Head of caudate nucleus (tissue), 42 donors: ENCODE results near the gene CNTN6.

Experiments
- DNase-seq, 42 donors: peaks; one replicate each; pipeline versions ENCODE4 v3.0.0 to v3.0.0-alpha.2; 2020 to 2021; ENCODE audit warnings: mixed read lengths in 7 of 42
- intact Hi-C: fragments of 100-400 bp; cut with DNase I; formaldehyde crosslinking; loops from one replicate; pipeline ENCODE4 v1.15.0; 2022

Gene CNTN6

DNA sequence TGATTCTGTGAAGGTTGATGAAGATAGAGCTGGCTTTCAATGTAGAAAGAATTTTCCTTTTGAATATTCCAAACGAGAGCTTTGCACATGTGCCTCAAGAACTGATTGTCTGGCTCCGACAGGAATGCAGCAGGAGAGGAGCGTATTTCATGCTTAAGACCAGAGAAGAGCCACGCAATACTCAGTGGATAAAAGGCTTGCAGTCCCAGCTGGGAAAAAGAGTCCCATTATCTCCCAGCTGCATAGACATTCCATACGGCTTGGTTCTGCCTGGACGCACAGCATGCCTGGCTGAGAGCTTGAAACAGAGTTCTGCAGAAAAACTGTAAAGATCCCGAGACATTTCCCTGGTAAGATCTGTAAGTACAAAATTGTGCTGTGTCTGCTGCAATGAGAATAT lies at the start of gene CNTN6:
TSS of gene CNTN6 (plus strand) at position 254 of the 400 bp plus-strand sequence. CDS start 54,985 bp downstream, outside the sequence.
- peak in 11 of 42 donors; percentile 3 to 39 (median 13) for DNase-seq
- intact Hi-C loops, result no loop called here

DNA sequence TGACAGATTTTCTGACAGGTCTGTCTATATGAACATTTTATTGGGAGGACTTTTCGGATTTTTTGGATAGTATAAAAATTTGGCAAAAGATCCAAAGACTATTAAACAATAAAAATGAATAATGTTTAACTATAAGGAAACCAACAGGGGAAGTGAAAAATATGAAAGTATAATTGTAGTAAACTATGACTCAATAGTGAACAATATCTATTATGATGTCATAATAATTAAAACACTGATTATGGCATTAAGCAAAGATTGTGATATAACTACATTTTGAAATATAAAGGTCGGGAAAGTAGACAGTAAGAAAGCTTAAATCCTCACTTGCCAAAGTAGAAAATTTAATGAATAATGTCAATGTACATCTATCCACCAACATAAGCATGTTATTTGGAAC lies 44.3 kb upstream of the CNTN6 start:
- intact Hi-C loops, result no loop called here
- DNase-seq, result no peak

DNA sequence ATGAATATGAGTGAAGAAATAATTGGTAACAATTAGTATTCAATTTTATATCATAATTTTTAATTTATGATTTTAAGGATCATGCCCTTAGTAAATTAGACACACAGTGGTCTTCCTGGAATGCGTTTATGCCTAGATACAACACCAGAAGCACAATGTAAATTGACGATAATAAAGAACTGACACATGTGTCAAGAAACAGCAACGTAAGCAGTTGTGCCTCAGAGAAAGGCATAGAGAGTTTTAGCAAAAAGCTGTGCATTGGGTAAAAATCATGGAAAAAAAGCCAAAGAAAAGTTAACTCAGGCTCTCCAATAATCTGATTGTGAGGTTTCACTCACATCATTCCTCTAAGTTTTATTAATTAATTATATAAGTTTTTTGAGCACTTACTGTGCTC lies 37.0 kb upstream of the CNTN6 start:
- intact Hi-C loops, result no loop called here
- no peak for DNase-seq

DNA sequence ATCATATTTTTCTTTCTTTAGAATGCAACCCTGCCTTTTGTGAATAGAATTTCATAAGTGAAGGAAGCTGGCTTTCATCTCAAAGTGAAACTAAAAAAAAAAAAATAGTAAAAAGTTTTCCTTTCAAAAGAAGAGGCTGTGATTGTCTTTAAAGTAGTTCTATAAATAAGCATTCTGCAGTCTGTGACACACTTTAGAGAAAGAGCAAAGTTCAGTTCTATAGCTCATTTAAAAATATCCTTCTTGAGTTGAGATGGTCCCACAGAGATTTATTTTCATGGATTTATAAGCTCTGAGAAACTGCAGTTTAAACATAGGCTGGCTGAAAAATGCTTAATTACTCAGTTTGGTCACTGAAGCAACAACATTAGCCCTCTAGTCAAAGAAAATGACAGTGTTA lies 36.1 kb upstream of the CNTN6 start:
- intact Hi-C loops, result no loop called here
- no peak for DNase-seq

DNA sequence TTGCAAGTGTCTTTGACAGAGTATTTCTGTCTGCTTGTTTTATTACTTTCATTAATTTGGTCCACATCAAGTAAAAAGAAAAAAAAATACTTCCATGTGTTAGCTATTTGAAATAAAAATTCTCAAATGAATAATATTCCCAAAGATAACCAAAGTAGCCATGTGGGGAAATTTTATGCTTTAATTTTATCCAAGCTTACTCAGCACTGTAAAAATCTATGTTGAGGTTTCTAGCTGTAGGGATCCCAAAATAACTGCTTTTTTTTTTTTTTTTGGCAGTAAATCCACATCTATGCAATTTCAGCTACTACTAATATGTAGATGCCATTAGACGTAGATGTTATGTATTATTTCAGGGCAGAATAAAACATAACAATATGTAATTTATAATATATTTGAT lies 35.4 kb upstream of the CNTN6 start:
- no peak for DNase-seq
- intact Hi-C loops, result no loop called here

DNA sequence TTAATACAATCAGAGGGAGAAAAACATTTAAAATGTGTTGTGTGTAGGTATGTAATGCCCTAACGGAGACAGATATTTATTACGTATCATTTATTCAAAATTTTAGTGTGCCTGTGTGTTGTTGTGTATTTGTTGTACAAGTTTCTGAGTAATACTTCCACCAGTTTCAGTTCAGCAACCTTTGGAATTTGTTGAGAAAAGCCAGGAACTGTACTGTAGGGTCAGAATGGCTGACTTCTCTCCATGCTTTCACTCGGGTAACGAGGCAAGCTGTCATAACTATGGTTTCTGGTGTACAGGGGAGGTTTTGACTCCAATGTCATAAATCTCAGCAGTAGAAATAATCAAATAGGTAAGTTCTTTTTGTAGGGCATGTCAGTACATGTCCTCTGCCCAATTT lies 23.8 kb upstream of the CNTN6 start:
- intact Hi-C loops, result no loop called here
- no peak for DNase-seq

DNA sequence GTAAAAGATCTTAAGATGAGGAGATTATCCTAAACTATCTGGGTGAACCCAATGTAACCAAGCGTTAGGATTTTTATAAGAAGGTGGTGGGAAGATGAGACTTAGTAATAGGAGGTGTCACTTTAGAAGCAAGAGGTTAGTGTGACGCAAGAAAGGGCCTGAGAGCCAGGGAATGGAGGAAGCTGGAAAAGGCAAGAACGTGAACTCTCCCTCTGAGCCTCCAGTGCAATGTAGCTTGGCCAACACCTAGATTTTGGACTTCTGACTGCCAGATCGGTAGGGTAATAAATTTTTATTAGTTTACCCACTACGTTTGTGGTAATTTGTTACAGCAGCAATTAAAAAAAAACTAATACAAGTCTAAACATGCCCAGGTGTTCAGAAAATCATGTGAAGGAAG lies 20.8 kb upstream of the CNTN6 start:
- intact Hi-C loops, result no loop called here

DNA sequence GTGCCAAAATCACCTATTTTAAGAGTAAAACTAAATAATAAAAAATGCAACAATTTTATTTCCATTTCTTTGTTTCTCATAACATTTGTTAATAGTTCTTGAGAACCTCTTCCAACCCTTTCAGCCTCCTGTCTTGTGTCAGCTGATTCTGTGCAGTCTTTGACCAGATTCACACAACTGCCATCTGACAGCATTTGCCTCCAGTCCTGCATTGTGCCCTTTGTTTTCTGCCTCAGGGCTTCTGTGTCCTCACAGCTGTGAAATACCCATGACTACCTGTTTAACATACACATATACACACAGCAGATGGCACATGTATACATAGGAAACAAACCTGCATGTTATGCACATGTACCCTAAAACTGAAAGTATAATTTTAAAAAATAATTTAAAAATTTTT lies 13.2 kb upstream of the CNTN6 start:
- DNase-seq, result peak in 2 of 42 donors; percentile 13
- intact Hi-C loops, result no loop called here

More for the DNA sequence above, 20.8 kb upstream of the CNTN6 start:
- no peak for DNase-seq

DNA sequence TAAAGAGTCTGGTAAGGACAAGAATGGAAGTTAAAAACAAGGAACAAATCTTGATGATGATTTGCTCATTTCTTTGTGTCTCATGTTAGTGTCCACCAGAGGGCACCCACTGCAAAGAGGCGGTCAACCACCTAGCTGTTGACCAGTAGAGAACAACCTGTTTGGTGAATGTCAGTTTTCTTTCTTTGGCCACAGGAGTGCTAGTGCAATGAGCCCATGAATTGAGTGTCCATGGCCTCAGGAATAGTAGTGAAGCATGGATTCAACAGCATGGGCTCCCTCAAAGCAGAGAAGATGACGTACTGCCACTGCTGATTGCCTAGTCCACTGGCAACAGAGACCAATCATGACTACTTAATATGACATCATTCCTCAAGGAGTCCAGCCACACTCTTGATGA lies 10.7 kb upstream of the CNTN6 start:
- peak in 37 of 42 donors; percentile 5 to 74 (median 39) for DNase-seq
- intact Hi-C loops, result no loop called here

DNA sequence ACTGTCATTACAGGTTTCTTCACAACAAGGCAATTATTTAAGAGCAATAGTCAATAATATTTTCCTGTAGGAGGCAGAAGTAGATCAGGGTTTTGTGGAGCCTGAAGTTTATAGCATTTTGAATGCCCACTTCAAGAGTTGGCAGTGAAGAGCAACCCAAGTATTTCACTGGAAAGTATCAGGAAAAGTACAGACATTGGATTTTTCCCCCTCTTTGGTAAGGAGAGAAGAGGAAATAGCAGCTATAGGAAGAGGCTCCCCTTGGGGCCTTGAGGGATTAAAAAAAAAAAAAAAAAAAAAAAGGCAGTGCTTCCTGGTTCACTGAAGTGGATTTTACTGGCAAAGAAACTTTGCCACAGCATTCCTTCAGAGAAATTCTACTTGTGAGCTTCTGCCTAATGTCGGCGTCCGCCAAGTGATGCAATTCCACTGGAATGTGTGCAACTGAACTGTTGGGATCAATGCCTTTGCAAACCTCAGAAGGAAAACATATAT lies 5.7 kb upstream of the CNTN6 start:
- intact Hi-C loops, result no loop called here

DNA sequence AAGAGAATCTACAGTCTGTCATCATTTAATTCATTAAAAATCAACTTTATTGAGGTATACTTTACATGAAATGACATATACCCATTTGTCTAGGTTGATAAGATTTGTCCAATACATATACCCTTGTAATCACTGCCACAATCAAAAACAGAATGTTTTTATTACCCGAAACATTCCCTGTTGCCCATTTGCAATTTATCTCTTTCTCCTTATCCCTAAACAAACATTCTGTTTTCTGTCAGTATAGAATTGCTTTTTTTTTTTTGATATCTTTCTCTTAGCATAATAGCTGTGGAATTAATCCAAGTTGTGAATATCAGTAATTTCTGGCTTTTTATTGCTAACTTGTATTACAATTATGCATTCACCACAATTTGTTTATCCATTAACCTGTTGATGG lies 4.3 kb upstream of the CNTN6 start:
- intact Hi-C loops, result no loop called here

More for the DNA sequence above, 5.7 kb upstream of the CNTN6 start:
- no peak for DNase-seq

DNA sequence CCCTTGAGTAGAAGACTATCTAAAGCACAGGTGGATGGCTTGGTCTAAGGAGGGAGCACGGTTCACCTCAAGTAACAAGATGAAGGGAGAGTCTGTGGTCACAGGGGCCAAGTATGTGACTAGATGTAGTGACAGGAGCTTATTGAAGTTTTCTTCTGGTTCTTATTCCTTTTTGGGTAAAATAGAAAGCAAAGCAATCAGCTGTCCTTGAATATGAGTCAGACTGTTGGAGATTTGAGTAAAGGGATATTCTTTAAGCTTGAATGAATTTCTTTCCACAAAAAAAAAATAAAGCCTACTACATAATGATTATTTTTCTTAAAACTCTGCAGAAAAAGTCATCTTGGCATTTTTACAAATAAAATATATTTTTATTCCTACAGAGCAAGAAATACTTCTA lies 1.5 kb upstream of the CNTN6 start:
- DNase-seq, result no peak
- intact Hi-C loops, result no loop called here

More for the DNA sequence above, 4.3 kb upstream of the CNTN6 start:
- no peak for DNase-seq

DNA sequence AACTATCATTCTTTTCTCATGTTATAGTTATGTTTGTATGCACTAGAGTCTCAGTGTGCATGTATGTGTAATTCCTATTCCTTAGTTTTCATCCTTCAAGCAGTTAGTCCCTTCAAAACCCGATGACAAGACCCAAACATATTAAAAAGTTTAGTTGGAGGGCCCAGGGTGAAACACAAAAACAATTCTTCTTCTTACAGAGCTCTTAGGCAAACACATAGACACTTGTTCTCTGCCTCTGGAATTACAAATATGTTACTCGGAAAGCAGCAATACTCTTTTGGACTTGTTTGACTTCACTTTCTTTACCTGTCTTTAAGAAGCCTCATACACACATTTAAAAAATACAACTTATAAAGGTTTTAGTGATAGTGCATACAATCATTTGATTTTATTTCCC lies 763 bp upstream of the CNTN6 start:
- intact Hi-C loops, result no loop called here
- no peak for DNase-seq

DNA sequence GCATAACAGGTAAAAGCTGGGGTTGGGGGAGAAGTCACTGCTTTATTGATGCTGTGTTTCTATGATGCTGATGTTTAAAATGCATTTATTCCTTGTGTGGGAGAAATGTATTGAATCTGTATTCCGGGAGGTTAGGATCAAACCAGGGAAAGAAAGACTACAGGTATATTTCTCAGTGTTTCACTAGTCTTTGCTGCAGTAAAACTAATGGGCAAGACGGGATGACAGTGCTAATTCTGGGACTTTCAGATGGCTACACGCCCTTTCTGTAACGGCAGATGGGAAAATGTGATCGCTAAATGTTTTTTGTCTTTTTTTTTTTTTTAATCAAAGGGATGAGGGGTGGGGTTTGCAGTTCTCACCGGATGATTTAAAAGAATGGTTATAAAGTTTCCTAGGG lies 393 bp downstream of the CNTN6 start:
- no peak for DNase-seq
- intact Hi-C loops, result no loop called here

DNA sequence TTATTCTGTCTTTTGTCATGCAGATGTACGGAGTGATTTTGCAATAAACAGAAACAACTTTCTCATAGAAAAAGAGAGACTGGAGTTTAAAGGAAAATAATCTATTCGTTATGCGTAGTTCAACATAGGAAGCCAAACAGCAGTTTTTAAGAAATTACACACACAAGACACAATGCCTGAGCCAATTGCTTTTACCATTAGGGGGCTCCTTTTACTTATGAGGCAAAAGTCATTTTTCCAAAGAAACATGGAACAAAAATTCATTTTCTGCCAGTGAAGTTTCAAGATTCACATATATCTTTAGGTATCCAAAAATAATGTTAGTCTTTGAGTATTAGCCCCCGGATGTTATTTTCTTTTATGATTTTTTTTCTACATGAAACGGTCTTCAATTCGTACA lies 10.7 kb downstream of the CNTN6 start:
- DNase-seq, result no peak
- intact Hi-C loops, result no loop called here

DNA sequence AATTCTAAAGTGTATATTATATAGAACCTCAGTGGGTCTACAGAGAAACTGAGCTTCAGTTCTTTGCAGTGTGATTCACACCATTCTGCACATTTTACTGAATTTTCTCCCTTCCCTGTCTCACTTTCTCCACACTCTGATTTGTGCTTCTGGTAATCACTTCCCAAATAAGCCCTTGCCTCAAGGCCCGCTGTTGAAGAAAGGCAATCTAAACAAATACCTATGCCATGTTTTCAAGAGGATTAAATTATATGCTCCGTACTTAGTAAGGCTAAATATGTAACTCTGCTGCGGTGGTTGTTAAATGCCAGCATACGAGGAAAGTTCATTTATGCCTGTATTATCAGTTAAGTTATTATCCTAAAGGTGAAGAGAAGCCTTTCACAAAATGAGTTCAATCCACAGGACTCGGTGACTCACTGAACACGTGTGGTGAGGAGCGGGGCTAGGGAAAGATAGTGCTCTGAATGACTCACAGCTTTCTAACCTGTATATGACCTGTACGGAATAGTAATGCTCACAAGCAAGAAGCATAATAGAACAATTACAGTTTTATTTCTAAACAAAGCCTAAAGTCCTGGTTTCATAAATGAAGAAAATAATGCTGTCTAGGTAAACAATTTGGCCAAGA lies 25.1 kb downstream of the CNTN6 start:
- DNase-seq, result peak in 38 of 42 donors; percentile 2 to 74 (median 38)
- intact Hi-C loops, result no loop called here

DNA sequence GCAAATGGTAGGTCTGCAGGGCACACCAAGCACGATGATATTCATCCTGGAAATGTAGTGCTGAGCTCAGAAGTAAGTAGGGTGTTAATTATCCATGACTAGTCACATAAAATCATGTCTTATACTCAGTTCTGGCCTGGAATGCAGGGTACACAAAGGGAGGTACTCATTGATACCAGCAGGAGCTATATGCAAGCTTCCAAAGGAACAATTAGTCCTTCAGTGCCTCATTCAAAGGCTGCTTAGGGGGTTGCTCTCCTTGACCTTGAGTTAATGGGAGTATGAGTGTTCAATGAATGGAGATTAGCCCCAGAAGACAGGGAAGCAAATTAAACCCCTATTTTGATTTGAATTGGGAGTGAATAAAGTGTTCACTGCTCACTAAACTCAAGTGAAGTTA lies 38.3 kb downstream of the CNTN6 start:
- no peak for DNase-seq
- intact Hi-C loops, result no loop called here

DNA sequence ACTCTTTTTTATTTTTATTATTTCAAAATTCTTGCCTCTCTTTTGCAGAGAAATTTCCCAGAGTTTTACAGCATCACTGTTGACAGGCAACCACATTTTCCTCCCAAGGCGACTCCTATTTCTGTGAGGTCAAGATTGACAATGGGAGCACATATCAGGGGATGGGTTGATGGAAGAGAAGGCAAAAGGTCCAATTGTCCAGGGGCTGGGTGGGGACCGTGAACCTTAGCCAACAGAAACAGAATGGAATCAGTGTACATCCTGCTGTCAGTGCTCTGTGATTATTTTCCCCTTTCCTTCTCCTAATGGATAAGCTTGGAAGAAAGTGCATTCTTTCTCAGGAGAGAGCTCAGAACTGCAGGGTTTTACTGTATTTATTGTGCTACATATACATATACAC lies 42.4 kb downstream of the CNTN6 start:
- intact Hi-C loops, result no loop called here
- no peak for DNase-seq

DNA sequence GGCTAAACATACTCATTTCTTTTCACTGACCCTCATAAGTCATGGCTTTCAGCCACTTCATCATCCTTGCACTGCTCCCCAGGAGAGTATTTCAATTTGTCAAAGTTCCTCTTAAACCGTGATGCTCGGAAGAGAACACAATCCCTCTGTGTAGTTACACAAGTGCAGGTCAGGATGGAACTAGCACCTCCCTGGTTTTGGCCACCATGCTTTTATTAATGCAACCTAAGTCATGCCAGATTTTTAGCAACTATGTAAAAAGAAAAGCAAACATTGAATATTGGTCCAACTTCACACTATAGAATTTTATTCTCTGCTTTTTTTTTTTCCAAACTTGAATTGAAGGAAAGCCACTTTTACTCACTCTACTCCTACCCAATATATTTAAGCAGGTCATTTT lies 45.2 kb downstream of the CNTN6 start:
- DNase-seq, result no peak
- intact Hi-C loops, result no loop called here

DNA sequence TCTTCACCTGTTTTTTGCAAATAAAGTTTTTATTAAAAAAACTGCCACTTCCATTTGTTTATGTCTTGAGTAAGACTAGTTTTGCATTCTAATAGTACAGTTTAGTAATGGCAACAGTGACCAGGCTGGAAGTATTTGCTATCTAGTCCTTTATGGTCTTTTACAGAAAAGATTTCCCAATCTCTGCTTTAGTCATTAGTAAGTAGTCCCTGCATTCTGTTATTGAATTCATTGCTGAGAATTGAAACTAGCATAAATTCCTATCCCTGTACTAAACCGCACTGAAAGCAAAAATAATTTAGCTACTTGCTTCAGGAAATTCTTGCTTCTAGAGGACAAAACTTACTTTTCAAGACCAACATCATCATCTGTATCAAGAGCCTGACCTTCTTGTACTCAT lies 46.2 kb downstream of the CNTN6 start:
- intact Hi-C loops, result no loop called here
- DNase-seq, result no peak

DNA sequence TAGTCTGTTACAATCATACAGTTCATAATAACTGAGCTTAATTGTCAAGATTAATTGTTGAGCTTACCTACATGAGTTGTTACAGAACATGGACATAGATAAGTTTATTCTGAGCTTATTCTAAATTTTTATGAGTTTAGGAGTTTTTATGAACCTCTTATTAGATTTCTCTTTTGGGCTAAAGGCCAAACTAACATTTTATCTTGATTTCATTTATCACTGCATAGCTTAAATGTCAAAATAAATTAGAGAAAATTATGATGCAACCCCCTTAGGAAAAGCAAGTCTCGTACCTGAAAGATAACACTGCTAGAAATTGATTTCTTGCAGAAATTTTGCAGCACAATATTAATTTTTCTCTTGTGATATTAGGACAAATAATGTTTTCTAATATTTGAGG lies 54.5 kb downstream of the CNTN6 start:
- intact Hi-C loops, result no loop called here
- DNase-seq, result no peak

DNA sequence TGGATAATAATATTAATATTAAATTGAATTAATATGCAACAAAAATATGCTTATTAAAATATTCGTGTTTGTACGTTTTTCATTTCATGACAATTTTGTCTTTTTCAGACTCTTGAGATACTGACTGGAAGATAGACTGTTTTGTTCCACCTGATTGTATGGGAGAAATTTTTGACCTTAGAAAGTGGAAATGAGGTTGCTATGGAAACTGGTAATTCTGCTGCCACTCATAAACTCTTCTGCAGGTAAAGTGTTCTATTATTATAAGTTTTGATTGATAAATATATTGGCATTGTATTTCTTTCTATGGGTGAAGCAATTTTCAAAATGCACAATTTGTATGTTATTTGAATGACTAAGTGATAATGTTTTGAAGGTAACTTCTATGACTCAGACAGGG lies 55.0 kb downstream of the CNTN6 start:
- DNase-seq, result no peak
- intact Hi-C loops, result no loop called here
